Measurements from ENCODE around the gene TMEM255B.

DNA sequence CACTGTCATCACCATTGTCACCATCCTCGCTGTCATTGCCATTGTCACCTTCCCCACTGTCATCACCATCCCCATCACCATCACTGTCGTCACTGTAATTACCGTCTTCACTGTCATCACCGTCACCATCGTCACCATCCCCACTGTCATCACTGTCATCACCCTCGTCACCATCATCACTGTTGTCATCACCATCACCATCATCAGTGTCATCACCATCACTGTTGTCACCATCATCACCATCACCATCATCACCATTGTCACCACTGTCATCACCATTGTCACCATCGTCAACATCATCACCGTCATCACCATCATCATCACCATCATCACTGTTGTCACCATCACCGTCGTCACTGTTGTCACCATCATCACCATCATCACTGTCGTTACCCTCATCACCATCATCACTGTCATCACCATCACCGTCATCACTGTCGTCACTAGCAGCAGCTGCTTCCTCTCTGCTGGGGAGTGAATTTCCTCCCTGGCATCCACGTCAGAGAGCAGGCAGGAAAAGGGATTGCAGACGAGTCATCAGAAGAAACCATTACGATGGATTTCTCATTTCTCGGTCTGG is 27.3 kb downstream of the TMEM255B start:
- no peak for TF ChIP-seq GATA2 (IDR thresholded peaks at IDR 0.05; ENCODE audit: low read depth, low read length)
- no peak for TF ChIP-seq GATA3 (IDR thresholded peaks at IDR 0.05; ENCODE audit: low read depth, low read length)
